Measurements from ENCODE around the gene PPP4R1. TPM values are rescaled to one million over a fixed set of nuclear protein-coding genes. Genes with fewer than 3 reads are reported as not detected.

PPP4R1 gene
- 53.2 and 53.6 TPM in 2 replicates for total RNA-seq

GRCh38 chr18:9614401-9615279, at the start of gene PPP4R1:
PPP4R1 (minus strand) TSS chr18:9614559; CDS start chr18:9614484, 75 bp downstream.

Other genes starting within 250 kb of the PPP4R1 start
- 51.7 and 57.0 TPM in 2 replicates for gene RALBP1, start 139.0 kb downstream of the PPP4R1 start, total RNA-seq
- 9.7 and 9.9 TPM in 2 replicates for gene RAB31, start 93.7 kb upstream of the PPP4R1 start, total RNA-seq